Measurements from ENCODE around the gene OR52E5.

- no peak for TF ChIP-seq CTCF (IDR thresholded peaks at IDR 0.05)
- TF ChIP-seq POLR2AphosphoS5 (IDR thresholded peaks at IDR 0.05) = no peak
Observed at GRCh38 chr11:5887661-5888060, 5.3 kb upstream of the OR52E5 start.

Data from breast epithelium (tissue), 3 donors.